Muscle of leg (tissue), 11 donors: Measurements from ENCODE around the gene IFITM2. TPM values are rescaled to one million over a fixed set of nuclear protein-coding genes. Genes with fewer than 3 reads are reported as not detected.

Source experiments
- DNase-seq: peaks from one replicate; pipeline ENCODE4 v3.0.0; 2013
- H3K27ac ChIP-seq: one replicate; pipeline ENCODE4 v1.5.1; 2013; ENCODE audit warnings: mild to moderate bottlenecking, low read length, control low read depth
- H3K27me3 ChIP-seq: one replicate; pipeline ENCODE4 v1.6.1; 2013; ENCODE audit warnings: low read length; ENCODE audit not compliant: control insufficient read depth, insufficient read depth
- H3K36me3 ChIP-seq: one replicate; pipeline ENCODE4 v1.6.1; 2013; ENCODE audit warnings: low read length; ENCODE audit not compliant: control insufficient read depth, insufficient read depth
- H3K4me1 ChIP-seq: one replicate; pipeline ENCODE4 v1.6.1; 2013; ENCODE audit warnings: low read length; ENCODE audit not compliant: control insufficient read depth, insufficient read depth
- H3K4me3 ChIP-seq: one replicate; pipeline ENCODE4 v1.5.1; 2013; ENCODE audit warnings: low read length, control low read depth
- H3K9me3 ChIP-seq: replicated peaks from 2 replicates; pipeline ENCODE4 v1.6.1; 2013; ENCODE audit warnings: low read depth, low read length; ENCODE audit not compliant: control insufficient read depth
- WGBS: methylation state at CpG from one replicate; pipeline ENCODE4 v1.1.5; 2013; ENCODE audit warnings: missing lambda C conversion rate; ENCODE audit not compliant: insufficient coverage; 5-methylcytosine and 5-hydroxymethylcytosine counted together
- polyA plus RNA-seq, 8 donors: library from polyadenylated mRNA; unstranded; fragments of 120-200 nt; gene quantifications; one replicate each; pipeline versions ENCODE4 v1.2.1 to v1.2.3, GENCODE V29; 2013; ENCODE audit warnings: inconsistent platforms in 1 of 8, low replicate concordance in 1 of 8; ENCODE audit not compliant: insufficient read length in 8 of 8, insufficient read depth in 1 of 8
- total RNA-seq: library from RNA; stranded (reverse); fragments of 120-200 nt; gene quantifications from one replicate; pipeline ENCODE4 v1.2.4, GENCODE V29; 2013

Gene IFITM2
- total and polyA plus RNA-seq, 9 donors: 48.1 to 130 (median 83.2) TPM

DNA sequence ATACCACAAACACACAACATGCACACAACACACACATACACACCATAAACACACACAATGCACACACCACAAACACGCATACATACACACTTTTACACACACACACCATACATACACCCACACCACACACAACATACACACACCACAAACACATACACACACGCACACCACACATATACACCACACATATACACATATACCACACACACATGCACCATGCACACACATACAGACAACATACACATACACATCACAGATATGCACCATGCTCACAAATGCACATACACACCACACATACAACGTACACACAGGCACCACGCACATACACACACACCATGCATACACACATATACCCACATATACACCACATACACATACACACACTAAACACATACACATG is 50.0 kb downstream of the IFITM2 start:
- no peak overlapping the region for H3K4me3 ChIP-seq
- peaks cover 2% of the 10 kb centered on the region for H3K36me3 ChIP-seq
- H3K27ac ChIP-seq: no peak overlapping the region
- no peak for DNase-seq
- peaks cover 37% of the 10 kb centered on the region for H3K4me1 ChIP-seq
- peaks cover 8% of the 10 kb centered on the region for H3K9me3 ChIP-seq
- peaks cover 11% of the 10 kb centered on the region for H3K27me3 ChIP-seq
- WGBS: 94% methylated on average over 4 of the region's 4 CpGs

DNA sequence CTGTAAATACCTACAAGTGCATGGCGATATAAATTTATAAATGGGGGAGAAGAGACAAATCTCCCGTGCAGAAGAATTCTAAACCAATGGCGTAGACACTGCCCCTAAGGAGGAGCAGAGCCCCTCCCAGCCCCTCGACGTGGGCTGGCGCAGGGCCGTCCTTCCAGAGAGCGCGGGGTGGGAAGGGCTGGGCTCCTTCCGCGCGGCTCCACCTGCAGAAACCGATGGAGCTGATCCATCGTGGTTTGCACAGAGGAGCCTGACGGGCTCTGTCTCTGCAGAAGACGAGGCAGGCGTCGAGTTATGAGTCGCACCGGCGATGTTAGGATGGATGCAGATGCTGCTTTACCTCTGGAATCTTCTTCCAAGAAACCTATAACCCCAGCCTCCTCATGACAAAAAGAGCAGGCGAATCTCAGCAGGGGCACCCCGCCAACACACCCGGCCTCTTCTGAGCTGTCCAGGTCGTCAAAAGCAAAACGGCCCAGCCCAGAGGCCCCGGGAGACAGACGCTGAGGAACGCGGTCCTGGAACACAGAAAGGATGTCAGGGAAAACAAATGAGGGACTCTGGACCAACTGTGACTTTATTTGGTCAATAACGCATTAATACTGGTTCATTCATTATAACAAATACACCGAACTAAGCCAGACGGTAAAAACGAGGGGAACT is 50.6 kb downstream of the IFITM2 start:
- no peak overlapping the region for H3K4me3 ChIP-seq
- H3K27ac ChIP-seq: no peak overlapping the region
- H3K4me1 ChIP-seq: peaks cover 30% of the 10 kb centered on the region
- WGBS: 27% methylated on average over 23 of the region's 34 CpGs
- peaks cover 8% of the 10 kb centered on the region for H3K9me3 ChIP-seq
- peaks cover 11% of the 10 kb centered on the region for H3K27me3 ChIP-seq
- peak; percentile 47 for DNase-seq
- peaks cover 2% of the 10 kb centered on the region for H3K36me3 ChIP-seq

Other genes with a start within 250 kb of the IFITM2 start
- gene SCGB1C1, start 114.7 kb upstream of the IFITM2 start, total RNA-seq: not detected
- gene SCGB1C1, start 114.7 kb upstream of the IFITM2 start, polyA plus RNA-seq: under 1 TPM in 4 of 8 donors, not detected in 4; 0.26 to 0.43 (median 0.35) TPM
- gene BET1L, start 100.4 kb upstream of the IFITM2 start, total RNA-seq: 15.0 TPM
- 10 to 100 TPM; 28.5 to 43.9 (median 35.8) TPM for gene BET1L, start 100.4 kb upstream of the IFITM2 start, polyA plus RNA-seq
- gene RIC8A, start 100.1 kb upstream of the IFITM2 start, total RNA-seq: 58.2 TPM
- gene RIC8A, start 100.1 kb upstream of the IFITM2 start, polyA plus RNA-seq: 10 to 100 TPM; 59.5 to 85.4 (median 72.0) TPM
- gene SIRT3, start 71.5 kb upstream of the IFITM2 start, total RNA-seq: 13.7 TPM
- 10 to 100 TPM; 17.4 to 27.1 (median 23.9) TPM for gene SIRT3, start 71.5 kb upstream of the IFITM2 start, polyA plus RNA-seq
- 82.6 TPM for gene PSMD13, start 70.8 kb upstream of the IFITM2 start, total RNA-seq
- gene PSMD13, start 70.8 kb upstream of the IFITM2 start, polyA plus RNA-seq: 100 to 1,000 TPM in 5 of 8 donors, 10 to 100 TPM in 3; 91.7 to 115 (median 107) TPM
- gene NLRP6, start 29.4 kb upstream of the IFITM2 start, total RNA-seq: 0.04 TPM
- gene NLRP6, start 29.4 kb upstream of the IFITM2 start, polyA plus RNA-seq: 1 to 10 TPM in 1 of 8 donors, under 1 TPM in 3, not detected in 4; 0.04 to 1.1 (median 0.23) TPM
- 14.1 TPM for gene PGGHG, start 18.7 kb upstream of the IFITM2 start, total RNA-seq
- gene PGGHG, start 18.7 kb upstream of the IFITM2 start, polyA plus RNA-seq: 10 to 100 TPM in 3 of 8 donors, 1 to 10 TPM in 5; 9.2 to 13.9 (median 9.9) TPM
- gene IFITM5, start 8.3 kb upstream of the IFITM2 start, total RNA-seq: not detected
- gene IFITM5, start 8.3 kb upstream of the IFITM2 start, polyA plus RNA-seq: not detected
- 24.6 TPM for gene IFITM1, start 6.2 kb downstream of the IFITM2 start, total RNA-seq
- 10 to 100 TPM; 19.8 to 33.3 (median 24.3) TPM for gene IFITM1, start 6.2 kb downstream of the IFITM2 start, polyA plus RNA-seq
- 80.4 TPM for gene IFITM3, start 13.0 kb downstream of the IFITM2 start, total RNA-seq
- gene IFITM3, start 13.0 kb downstream of the IFITM2 start, polyA plus RNA-seq: 100 to 1,000 TPM; 220 to 363 (median 280) TPM
- gene B4GALNT4, start 61.7 kb downstream of the IFITM2 start, total RNA-seq: 14.4 TPM
- 10 to 100 TPM; 12.9 to 34.1 (median 21.7) TPM for gene B4GALNT4, start 61.7 kb downstream of the IFITM2 start, polyA plus RNA-seq
- 0.13 TPM for gene PKP3, start 86.4 kb downstream of the IFITM2 start, total RNA-seq
- 10 to 100 TPM in 1 of 8 donors, 1 to 10 TPM in 1, under 1 TPM in 6; 0.16 to 10.5 (median 0.61) TPM for gene PKP3, start 86.4 kb downstream of the IFITM2 start, polyA plus RNA-seq
- 16.5 TPM for gene SIGIRR, start 107.2 kb downstream of the IFITM2 start, total RNA-seq
- gene SIGIRR, start 107.2 kb downstream of the IFITM2 start, polyA plus RNA-seq: 10 to 100 TPM in 7 of 8 donors, 1 to 10 TPM in 1; 9.4 to 26.3 (median 15.5) TPM
- 0.09 TPM for gene ANO9, start 134.2 kb downstream of the IFITM2 start, total RNA-seq
- gene ANO9, start 134.2 kb downstream of the IFITM2 start, polyA plus RNA-seq: 1 to 10 TPM in 3 of 8 donors, under 1 TPM in 5; 0.23 to 5.6 (median 0.37) TPM
- gene PTDSS2, start 142.5 kb downstream of the IFITM2 start, total RNA-seq: 19.4 TPM
- 10 to 100 TPM; 25.6 to 47.2 (median 30.4) TPM for gene PTDSS2, start 142.5 kb downstream of the IFITM2 start, polyA plus RNA-seq
- gene RNH1, start 199.4 kb downstream of the IFITM2 start, total RNA-seq: 89.5 TPM
- 100 to 1,000 TPM in 4 of 8 donors, 10 to 100 TPM in 4; 89.6 to 107 (median 99.6) TPM for gene RNH1, start 199.4 kb downstream of the IFITM2 start, polyA plus RNA-seq
- gene HRAS, start 227.8 kb downstream of the IFITM2 start, total RNA-seq: 90.4 TPM
- 100 to 1,000 TPM in 5 of 8 donors, 10 to 100 TPM in 3; 78.8 to 143 (median 119) TPM for gene HRAS, start 227.8 kb downstream of the IFITM2 start, polyA plus RNA-seq
- 2.0 TPM for gene LRRC56, start 229.7 kb downstream of the IFITM2 start, total RNA-seq
- 1 to 10 TPM; 1.7 to 8.4 (median 5.9) TPM for gene LRRC56, start 229.7 kb downstream of the IFITM2 start, polyA plus RNA-seq